T-helper 1 cell treated with Interleukin-12 subunit alpha and Interleukin-12 subunit beta and Interleukin-4 antibody, amounts not matched to agents 30 ng/mL and 1 ng/mL, for 36 hours (primary cell): ENCODE data around the gene TRMT2B. TPM values are rescaled to one million over a fixed set of nuclear protein-coding genes. Genes with fewer than 3 reads are reported as not detected.
"Not testable (repeated sequence)": the region's sequence is repeated elsewhere in the genome, so short reads cannot be mapped to it uniquely, and the experiment has no call there.

Experiments
- intact Hi-C: fragments of 100-400 bp; cut with micrococcal nuclease; formaldehyde crosslinking; loops from one replicate; pipeline ENCODE4 v1.15.1; 2024
- total RNA-seq: library from RNA; stranded (reverse); gene quantifications from 2 replicates; pipeline ENCODE4 v1.2.3, GENCODE V29; 2022

Gene TRMT2B
- total RNA-seq, 1 donor from 2014 or later = 23.3 TPM

DNA sequence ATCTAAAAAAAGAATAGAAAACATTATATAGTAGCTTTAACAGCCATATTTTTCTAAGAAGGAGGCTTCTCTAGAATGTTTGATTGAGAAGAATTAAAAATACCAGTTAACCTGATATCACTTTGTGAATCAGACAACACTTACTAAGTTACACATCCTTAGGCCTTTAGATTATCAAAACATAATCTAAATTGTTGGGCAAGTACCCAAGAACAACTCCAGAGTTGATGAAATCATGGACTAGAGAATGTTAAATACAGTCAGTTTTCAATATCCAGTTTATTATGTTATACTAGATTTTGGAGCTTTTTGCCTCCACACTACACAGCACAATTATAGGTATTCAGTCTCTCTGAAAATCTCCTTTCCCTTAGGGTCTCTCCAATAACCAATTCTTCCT lies 42.8 kb downstream of the TRMT2B start:
- intact Hi-C loops = no loop called here

DNA sequence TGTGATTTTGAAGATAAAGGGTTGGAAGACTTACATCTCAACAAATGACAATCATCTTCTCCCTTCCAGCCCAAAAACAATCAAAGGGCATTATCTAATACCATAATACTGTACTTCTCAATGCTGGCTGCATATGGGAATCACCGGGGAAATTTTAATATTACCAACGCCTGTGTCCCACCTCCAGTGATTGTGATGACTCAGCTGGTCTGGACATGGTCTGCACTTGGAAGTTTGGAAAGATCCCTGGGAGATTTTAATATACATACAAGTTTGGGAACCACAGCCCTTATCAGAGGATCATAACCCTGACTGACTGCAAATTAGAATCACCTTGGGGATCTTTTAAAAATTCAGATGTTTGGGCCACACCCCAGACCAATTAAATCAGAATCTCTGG lies 52.5 kb downstream of the TRMT2B start:
- intact Hi-C loops = no loop called here

DNA sequence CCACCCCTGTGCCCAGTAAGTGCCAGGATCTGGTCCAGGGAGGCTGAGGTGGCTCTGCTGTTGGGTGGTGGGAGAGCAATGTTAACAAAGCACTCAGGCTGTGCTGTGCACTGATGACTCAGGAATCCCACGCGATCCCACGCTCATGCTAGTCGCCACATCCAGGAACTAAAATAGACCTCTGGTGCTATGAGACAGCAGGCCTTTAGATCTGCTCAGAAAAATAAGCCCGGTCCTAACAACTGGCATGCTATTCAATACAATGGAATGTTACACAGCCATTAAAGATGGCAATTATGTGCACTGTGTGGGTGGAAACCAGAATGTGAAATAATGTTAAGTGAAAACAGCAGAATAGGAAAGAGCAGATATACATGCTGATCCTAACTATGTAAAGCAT lies 56.4 kb downstream of the TRMT2B start:
- intact Hi-C loops = no loop called here

DNA sequence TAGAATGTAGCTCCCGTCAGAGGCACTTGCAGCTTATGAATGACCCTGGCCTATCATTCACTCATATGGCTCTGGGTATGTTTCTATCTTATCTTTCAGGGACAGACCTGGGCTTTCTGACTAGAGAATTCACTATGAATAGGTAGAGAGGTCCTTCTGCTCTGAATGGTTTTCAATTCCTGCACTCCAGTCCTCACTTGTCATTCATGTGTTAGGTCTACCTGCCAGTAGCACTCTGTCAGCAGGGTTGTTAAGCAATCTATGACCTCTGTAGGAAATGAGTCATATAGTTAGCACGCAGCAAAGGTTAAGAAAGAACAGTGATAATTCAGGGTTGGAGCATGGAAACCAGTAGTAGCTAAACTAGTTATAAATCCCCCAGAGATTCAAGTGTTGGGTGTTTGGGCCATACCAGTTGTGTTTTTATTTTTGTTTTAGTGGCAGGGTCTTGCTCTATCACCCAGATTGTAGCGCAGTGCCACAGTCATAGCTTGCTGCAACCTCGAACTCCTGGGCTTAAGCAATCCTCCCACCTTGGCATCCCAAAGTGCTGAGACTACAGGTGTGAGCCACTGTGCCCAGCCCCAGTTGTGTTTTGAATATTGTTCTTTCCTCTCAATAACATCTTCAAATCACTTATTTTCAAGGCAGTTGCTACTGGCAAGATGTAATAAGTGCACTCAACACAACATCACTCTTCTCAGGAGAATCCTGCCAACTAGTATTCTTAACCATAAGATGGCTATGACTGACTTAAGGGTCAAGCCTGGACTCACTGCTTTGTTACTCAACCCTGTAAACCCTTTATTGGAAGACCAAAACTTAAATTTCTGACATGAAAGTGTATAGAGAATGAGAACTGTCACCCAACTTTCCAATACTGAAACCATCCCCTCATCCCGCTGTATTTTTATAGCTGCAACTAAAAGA lies 57.3 kb downstream of the TRMT2B start:
- intact Hi-C loops = loop anchor here (5.0 kb wide), 2 partner anchors 62 to 162 kb away; no protein-coding TSS in a partner anchor

DNA sequence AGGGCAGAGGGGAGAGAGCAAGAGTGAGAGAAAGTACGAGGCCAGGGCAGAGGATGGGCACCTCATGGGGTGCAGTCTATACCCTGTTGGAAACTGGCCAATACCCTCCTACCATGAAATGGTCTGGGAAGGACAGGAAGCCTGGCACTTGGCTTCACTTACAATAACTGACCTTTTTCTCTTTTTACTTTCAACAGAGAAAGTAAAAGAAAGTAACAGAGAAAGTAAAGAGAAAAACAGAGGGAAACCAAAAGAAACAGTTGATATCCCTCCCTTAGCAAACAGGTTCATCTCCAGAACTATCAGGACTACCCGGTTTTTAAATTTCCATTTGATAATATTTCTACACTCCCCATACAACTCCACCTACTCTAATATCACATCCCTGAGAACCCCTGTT lies 61.8 kb downstream of the TRMT2B start:
- intact Hi-C loops = loop anchor here (5.0 kb wide), 2 partner anchors 58 to 158 kb away; no protein-coding TSS in a partner anchor

DNA sequence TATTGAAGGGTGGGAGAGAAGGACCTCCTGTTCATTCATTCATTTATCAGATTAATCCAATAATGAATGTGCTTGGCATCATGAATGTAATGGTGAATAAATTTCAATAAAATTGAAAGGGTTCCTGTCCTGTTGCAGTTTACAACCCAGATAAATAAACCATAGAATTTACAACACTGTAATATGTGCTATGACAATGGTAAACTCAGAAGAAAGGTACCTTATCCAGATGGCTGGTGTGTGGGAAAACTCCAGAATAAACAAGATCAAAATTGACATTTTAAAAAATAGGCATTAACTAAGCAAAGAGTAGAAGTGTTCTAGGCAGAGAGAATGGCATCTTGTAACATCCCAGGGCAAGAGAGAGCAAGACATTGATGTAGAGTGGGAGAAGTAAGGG lies 67.1 kb downstream of the TRMT2B start:
- intact Hi-C loops = no loop called here

DNA sequence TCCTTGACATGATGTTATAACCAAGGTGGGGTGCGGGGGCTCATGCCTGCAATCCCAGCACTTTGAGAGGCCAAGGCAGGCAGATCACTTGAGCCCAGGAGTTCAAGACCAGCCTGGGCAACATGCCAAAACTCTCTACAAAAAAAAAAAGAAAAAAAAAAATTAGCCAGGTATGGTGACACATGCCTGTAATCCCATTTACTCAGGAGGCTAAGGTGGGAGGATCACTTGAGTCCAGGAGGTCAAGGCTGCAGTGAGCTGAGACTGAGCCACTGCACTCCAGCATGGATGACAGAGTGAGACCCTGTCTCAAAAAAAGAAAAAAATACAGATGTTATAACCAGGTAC lies 70.4 kb downstream of the TRMT2B start:
- intact Hi-C loops = not testable (repeated sequence)

DNA sequence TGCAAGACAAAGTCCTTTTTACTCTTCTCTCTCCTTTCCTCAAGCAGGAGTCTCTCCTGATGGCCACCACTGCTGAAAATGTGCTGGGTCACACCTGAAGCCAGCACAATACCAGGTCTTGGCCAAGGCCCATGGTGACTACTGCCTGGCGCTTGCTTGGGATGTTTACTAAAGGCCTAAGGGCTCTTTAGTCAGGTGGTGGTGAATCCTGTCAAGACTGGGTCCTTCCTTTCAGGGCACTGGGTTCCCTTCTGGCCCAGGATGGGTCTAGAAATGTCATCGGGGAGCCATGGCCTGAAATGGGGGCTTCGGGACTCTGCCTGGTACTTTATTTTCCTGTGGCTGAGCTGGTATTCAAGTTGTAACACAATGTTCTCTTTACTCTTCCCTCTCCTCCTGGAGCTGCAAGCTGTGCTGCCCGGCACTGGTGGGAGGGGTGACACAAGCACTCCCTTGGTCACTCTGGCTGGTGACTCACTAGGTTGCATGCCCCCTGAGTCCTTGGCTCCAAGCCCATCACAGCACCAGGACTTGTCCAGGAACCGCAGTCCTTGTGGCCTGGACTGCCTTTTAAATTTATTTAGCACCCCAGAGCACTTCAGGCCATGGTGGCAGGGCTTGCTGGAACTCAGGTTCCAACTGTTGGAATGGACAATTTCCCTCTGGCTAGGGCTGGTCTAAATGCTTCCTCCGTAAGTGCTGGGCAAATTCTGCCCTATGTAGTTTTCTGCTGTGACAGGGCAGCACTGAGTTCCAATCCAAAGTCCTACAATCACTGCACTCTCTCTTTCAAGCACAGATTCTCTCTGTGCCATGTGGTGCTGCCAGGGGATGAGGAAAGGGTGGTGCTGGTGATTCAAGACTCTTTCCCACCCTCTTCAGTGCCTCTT lies 71.1 kb downstream of the TRMT2B start:
- intact Hi-C loops = no loop called here

DNA sequence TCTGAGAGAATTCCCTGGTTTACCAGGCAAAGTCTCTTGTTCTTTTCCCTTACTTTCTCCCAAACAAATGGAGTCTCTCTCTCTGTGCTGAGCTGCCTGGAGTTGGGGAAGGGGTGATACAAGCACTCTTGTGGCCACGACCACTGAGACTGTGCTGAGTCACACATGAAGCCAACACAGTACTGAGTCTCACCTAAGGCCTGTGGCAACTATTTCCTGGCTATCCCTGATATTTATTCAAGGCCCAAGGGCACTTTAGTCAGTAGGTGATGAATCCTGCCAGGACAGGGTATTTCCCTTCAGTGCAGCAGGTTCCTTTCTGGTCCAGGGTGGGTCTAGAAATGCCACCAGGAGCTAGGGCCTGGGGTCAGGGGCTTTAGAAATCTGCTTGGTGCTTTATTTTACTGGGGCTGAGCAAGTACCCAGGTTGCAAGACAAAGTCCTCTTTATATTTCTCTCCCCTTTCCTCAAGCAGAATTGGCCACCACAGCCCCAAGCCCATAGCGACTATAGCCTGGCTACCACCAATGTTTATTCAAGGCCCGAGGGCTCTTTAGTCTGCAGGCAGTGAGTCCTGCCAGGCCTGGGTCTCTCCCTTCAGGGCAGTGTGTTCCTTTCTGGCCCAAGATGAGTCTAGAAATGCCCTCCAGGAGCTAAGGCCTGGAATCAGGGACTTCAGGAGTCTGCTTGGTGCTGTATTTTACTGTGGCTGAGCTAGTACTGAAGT lies 71.9 kb downstream of the TRMT2B start:
- intact Hi-C loops = no loop called here

DNA sequence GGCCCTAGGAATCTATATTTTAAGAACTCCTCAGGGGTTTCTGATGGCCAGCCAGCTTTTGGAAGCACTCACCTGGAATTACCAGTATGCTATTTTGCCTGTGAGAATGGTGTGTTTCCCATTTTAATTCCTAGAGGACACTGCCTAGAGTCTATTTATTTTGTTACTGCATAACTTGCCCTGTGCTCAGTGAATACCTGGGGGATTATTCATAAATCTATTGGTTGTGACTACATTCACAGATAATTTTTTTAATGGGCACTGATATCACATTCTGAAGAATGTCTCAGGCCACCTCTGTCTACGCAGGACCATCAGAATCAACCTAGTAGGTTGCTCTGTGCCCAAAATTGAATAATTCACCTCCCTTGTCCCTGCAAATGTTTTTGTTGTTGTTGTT lies 75.7 kb downstream of the TRMT2B start:
- intact Hi-C loops = no loop called here

DNA sequence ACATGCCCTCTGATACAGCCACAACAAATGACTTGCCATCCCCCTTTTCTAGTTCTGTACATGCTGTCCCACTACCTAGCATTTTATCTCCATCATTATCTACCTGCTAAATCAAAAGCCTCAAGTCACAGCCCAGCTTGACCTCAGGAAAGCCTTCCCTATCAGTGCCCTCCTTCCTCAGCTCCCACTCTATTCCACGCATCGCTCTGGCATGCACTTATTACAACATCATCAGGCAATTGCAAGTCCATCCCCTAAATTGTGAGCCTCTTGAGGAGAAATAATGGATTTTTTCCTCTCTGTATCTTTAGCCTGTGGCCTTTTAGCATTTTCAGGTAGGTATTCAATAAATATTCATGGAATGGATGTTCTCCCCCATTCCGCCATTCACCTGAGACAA lies 76.7 kb downstream of the TRMT2B start:
- intact Hi-C loops = no loop called here

DNA sequence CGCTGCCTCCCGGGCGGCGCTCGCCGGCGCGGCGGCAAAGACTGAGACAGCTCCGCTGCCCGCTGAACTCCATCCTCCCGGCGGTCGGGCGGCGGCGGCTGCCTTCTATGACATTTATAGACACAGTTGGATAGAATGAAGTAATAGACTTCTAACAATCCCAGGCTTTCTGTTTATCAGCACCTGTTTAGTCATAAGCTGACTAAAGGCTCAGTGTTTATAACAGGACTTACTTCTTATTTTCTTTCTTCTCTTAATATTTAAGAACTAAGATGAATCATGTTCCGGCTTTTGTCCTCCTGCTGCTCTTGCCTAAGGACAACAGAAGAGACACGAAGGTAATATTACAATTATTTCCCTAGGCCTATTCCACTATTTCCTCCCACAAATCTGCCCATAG lies 78.5 kb downstream of the TRMT2B start:
- intact Hi-C loops = no loop called here

DNA sequence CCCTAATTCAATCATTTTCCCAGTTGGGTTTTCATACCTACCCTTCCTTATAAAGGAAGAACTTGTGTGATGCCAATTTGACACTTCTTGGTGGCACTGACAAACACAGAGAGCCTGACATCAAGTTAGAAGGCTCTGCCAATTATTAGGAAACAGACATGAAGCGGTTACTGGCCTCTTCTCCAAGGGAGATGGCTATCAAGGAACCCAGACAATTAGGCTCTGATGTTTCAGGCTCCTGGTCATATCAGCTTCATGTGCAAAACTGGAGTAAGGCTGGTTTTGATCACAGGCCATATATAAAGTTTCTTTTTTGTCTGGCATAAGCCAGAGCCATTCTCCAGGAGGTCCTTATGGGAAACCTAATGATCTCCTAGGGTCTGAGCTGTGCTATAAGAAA lies 82.0 kb downstream of the TRMT2B start:
- intact Hi-C loops = no loop called here

DNA sequence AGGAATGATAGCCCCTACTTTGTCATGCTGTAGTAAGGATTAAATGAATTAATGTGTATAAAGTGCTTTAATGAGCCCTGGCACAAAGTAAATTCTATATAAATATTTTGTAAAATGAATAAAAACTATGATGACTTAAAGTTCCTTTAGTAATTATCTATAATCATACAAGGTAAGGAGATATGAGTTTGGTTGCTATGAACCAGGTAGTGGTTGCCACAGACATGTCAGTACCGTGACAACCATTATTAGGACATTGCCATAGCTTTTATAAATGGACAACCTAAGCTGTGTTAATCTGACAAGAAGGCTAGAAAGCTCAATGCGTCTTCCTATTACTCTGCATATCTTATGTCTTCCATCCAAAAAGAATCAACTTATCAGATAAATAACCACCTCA lies 82.5 kb downstream of the TRMT2B start, which contains the start of gene ARL13A:
ARL13A (plus strand) TSS at position 301 of the 400 bp plus-strand sequence. CDS start 3,982 bp downstream, outside the sequence.
- intact Hi-C loops = no loop called here

DNA sequence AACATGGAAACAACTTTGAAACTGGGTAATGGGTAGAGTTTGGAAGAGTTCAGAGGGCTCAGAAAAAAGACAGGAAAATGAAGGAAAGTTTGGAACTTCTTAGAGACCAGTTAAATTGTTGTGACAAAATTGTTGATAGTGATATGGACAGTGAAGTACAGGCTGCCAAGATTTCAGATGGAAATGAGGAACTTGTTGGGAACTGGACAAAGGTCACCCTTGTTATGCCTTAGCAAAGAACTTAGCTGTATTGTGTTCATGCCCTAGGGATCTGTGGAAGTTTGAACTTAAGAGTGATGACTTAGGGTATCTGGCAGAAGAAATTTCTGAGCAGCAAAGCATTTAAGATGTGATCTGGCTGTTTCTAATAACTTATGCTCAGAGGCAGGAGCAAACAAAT lies 87.5 kb downstream of the TRMT2B start:
- intact Hi-C loops = no loop called here

DNA sequence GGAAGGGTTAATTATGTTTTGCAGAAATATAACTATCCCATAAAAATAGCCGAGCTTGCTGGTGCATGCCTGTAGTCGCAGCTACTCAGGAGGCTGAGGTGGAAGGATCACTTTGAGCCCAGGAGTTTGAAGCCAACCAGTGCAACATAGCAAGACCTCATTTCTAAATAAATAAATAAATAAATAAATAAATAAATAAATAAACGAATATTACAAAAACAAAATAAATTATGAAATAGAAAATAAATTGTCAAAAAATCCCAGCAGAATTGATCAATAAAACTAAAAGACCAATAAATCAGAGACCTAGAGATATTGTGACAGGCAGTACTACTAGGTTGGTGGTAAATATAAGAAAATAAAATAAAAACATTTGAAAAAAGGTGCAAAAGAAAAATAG lies 89.1 kb downstream of the TRMT2B start:
- intact Hi-C loops = no loop called here

Other genes starting within 250 kb of the TRMT2B start
- 52.4 and 55.0 TPM in 2 replicates for gene CSTF2, start 231.7 kb downstream of the TRMT2B start, total RNA-seq
- not detected in 2 replicates for gene NOX1, start 177.8 kb downstream of the TRMT2B start, total RNA-seq
- 0.27 and 0.39 TPM in 2 replicates for gene XKRX, start 123.2 kb downstream of the TRMT2B start, total RNA-seq
- gene ARL13A, start 82.4 kb downstream of the TRMT2B start, total RNA-seq = not detected in 2 replicates
- not detected in 2 replicates for gene TMEM35A, start 26.8 kb upstream of the TRMT2B start, total RNA-seq
- gene CENPI, start 46.1 kb upstream of the TRMT2B start, total RNA-seq = 17.1 and 18.8 TPM in 2 replicates
- gene DRP2, start 167.7 kb upstream of the TRMT2B start, total RNA-seq = 0.69 and 0.95 TPM in 2 replicates
- 0.12 and 0.29 TPM in 2 replicates for gene TAF7L, start 239.2 kb upstream of the TRMT2B start, total RNA-seq